ENCODE measurements around the gene ATOSB. TPM values are rescaled to one million over a fixed set of nuclear protein-coding genes. Genes with fewer than 3 reads are reported as not detected.

ATOSB gene
- total RNA-seq, 4 donors from 2014 or later, result 0.51 to 14.8 (median 4.1) TPM

GRCh38 chr9:35074791-35075190 is 40.9 kb downstream of the ATOSB start:
- intact Hi-C loops (cut with DNase I; ENCODE audit: low total_unique reads), result loop anchor here (10.0 kb wide), 1 partner anchor 90 kb away; the partner anchor contains the start of gene DNAJB5
- no peak for DNase-seq
- Histone ChIP-seq H3K36me3 (no peaks in the 10 kb centered on the region), H3K27me3 (no peaks in the 10 kb centered on the region), H3K27ac (no peak overlapping the region), H3K9me3 (no peaks in the 10 kb centered on the region), H3K4me3 (no peak overlapping the region), H3K4me1 (peaks cover 13 to 17% of the 10 kb centered on the region in 2 donors)
- TF ChIP-seq CTCF (IDR thresholded peaks at IDR 0.05), result no peak
- TF ChIP-seq POLR2A (IDR thresholded peaks at IDR 0.05), result no peak

- TF ChIP-seq CTCF (IDR thresholded peaks at IDR 0.05), result no peak
- TF ChIP-seq POLR2A (IDR thresholded peaks at IDR 0.05), result no peak
- Histone ChIP-seq H3K9me3 (no peaks in the 10 kb centered on the region), H3K4me3 (no peak overlapping the region), H3K36me3 (no peaks in the 10 kb centered on the region), H3K27me3 (no peaks in the 10 kb centered on the region), H3K4me1 (peaks cover 16 to 17% of the 10 kb centered on the region in 2 donors), H3K27ac (no peak overlapping the region)
- DNase-seq, result no peak
- intact Hi-C loops (cut with DNase I; ENCODE audit: low total_unique reads), result loop anchor here (10.0 kb wide), 1 partner anchor 89 kb away; the partner anchor contains the start of gene DNAJB5
Observed at GRCh38 chr9:35074141-35074540, 41.5 kb downstream of the ATOSB start.

GRCh38 chr9:35073279-35073612 is 42.4 kb downstream of the ATOSB start:
- TF ChIP-seq POLR2A (IDR thresholded peaks at IDR 0.05) (no peak), CTCF (IDR thresholded peaks at IDR 0.05) (no peak)
- Histone ChIP-seq H3K27me3 (no peaks in the 10 kb centered on the region), H3K4me3 (no peak overlapping the region), H3K9me3 (no peaks in the 10 kb centered on the region), H3K36me3 (no peaks in the 10 kb centered on the region), H3K27ac (peak overlapping the region; percentile 98 to 100), H3K4me1 (peaks cover 17 to 19% of the 10 kb centered on the region in 2 donors)
- DNase-seq, result no peak
- intact Hi-C loops (cut with DNase I; ENCODE audit: low total_unique reads), result loop anchor here (10.0 kb wide), 1 partner anchor 88 kb away; the partner anchor contains the start of gene DNAJB5

GRCh38 chr9:35072461-35073278 is 43.0 kb downstream of the ATOSB start, which contains the start of gene VCP:
Gene VCP (minus strand): TSS chr9:35072625. CDS start chr9:35072353, 272 bp downstream.
- Histone ChIP-seq H3K9me3 (no peaks in the 10 kb centered on the region), H3K36me3 (no peaks in the 10 kb centered on the region), H3K4me1 (peaks cover 17 to 20% of the 10 kb centered on the region in 2 donors), H3K27ac (peak within 1 kb of the TSS; percentile 98 to 100), H3K27me3 (no peaks in the 10 kb centered on the region), H3K4me3 (peak within 1 kb of the TSS; percentile 54 to 99)
- TF ChIP-seq CTCF (IDR thresholded peaks at IDR 0.05), result no peak
- peak; percentile 83 to 94 for TF ChIP-seq POLR2A (IDR thresholded peaks at IDR 0.05)
- DNase-seq, result peak; percentile 97
- intact Hi-C loops (cut with DNase I; ENCODE audit: low total_unique reads), result loop anchor here (10.0 kb wide), 1 partner anchor 88 kb away; the partner anchor contains the start of gene DNAJB5
